Measurements from ENCODE around the gene RELCH.

Gene RELCH

DNA sequence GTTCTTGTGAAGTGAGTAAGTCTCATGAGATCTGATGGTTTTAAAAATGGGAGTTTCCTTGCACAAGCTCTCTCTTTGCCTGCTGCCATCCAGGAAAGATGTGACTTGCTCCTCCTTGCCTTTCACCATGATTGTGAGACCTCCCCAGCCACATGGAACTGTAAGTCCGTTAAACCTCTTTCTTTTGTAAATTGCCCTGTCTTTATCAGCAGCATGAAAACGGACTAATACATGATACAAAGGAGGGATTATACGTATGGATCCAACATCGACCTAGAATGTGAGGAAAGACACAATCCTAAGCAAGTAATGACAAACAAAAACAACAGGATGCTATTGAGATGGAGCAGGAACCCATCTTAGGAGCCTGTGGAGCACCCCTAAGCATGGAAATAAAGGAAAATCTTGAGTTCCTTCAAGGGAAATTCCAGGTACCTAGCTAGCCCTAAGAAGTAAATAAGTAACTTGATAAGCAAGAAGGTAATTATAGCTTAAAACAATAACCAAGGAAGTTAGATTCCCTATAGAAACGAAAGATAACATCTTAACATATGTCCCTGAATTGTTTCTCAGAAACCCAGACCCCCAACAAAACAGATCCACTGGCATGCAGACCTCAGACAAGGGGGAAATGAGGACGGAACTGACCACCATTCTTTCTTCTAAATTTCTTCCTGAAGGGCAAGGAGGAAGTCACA lies 136.6 kb downstream of the RELCH start:
- no peak for DNase-seq (ENCODE audit: extremely low read depth, low read depth)
- TF ChIP-seq, protein P1, sequence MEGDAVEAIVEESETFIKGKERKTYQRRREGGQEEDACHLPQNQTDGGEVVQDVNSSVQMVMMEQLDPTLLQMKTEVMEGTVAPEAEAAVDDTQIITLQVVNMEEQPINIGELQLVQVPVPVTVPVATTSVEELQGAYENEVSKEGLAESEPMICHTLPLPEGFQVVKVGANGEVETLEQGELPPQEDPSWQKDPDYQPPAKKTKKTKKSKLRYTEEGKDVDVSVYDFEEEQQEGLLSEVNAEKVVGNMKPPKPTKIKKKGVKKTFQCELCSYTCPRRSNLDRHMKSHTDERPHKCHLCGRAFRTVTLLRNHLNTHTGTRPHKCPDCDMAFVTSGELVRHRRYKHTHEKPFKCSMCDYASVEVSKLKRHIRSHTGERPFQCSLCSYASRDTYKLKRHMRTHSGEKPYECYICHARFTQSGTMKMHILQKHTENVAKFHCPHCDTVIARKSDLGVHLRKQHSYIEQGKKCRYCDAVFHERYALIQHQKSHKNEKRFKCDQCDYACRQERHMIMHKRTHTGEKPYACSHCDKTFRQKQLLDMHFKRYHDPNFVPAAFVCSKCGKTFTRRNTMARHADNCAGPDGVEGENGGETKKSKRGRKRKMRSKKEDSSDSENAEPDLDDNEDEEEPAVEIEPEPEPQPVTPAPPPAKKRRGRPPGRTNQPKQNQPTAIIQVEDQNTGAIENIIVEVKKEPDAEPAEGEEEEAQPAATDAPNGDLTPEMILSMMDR (IDR thresholded peaks at IDR 0.05; ENCODE audit: low read depth, low read length, missing control alignments): no peak
- no peak overlapping the region for H3K4me3 ChIP-seq (replicated peaks; ENCODE audit: low read depth, low read length)

DNA sequence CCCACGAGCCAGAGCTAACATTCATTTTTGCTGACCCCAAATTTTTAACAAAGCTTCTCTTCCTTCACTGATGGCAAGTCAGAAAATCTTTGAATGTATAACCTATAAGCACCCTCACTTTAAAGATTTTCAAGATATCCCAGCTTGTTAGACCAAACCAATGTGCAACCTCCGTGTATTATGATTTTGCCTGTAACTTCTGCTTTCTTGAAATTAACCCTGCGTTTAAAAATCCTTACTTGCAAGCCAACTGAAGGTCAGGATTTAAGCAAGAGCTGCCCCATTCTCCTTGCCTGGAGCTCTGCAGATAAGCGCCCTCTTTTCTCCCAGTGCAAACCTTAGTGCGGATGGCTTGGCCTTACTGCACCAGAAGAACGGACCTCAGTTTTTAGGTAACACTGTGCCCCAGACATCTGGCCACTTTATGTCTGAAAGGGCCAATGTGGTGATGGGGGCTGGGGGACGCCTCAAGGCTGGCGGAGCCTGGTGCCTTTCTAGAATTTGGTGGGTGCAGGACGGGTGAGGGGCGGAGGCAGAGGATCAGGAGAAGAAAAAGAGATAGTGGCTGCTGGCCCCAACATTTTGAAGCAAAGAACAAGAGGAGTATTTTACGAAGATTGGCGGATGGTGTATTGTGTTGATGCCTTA lies 137.2 kb downstream of the RELCH start:
- H3K4me3 ChIP-seq (replicated peaks; ENCODE audit: low read depth, low read length): no peak overlapping the region
- DNase-seq (ENCODE audit: extremely low read depth, low read depth): no peak
- TF ChIP-seq, protein P1 (IDR thresholded peaks at IDR 0.05; ENCODE audit: low read depth, low read length, missing control alignments): no peak

DNA sequence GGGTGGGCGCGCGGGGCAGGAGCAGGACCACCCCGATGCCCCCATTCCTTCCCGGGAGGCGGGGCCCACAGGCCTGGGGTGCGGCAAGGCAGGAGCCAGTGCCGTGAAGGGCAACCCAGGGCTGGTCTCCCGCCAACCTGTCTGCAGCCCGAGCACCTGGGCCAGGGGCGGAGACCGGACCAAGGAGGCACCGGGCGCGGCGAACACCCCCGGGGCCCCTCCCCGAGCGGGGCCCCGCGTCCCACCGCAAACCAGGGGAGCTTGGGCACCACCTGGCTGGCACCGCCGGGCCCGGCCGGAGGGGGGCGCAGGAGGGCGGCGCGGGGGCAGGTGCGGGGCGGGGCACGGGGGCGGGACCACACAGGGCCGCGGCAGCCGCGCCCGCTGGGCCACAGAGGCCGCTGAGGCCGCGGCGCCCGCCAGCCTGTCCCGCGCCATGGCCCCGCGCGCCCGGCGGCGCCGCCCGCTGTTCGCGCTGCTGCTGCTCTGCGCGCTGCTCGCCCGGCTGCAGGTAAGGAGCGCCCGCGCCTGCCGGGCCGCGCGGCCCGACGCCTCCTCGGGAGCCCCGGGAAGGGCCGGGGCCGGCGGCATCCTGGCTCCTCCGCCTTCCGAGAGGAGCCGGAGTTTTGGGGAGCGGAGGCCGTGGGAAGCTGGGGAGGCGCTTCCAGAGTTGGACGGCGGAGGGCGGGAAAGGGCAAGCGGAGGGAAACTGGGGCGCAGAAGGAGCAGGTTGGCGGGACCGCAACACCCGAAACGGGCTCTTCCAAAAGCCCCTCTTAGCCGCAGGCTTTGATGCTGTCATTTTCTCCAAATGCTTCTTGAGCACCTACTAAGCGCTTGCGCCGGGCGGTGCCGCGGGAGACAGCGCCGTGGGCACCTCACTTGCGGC lies 138.1 kb downstream of the RELCH start, which contains the start of gene TNFRSF11A:
Gene TNFRSF11A (plus strand): TSS at position 394 of the 889 bp plus-strand sequence. CDS start 43 bp downstream, at position 437.
- TF ChIP-seq, protein P1 (IDR thresholded peaks at IDR 0.05; ENCODE audit: low read depth, low read length, missing control alignments): peak; percentile 9
- no peak for DNase-seq (ENCODE audit: extremely low read depth, low read depth)
- H3K4me3 ChIP-seq (replicated peaks; ENCODE audit: low read depth, low read length): peak within 1 kb of the TSS; percentile 33

DNA sequence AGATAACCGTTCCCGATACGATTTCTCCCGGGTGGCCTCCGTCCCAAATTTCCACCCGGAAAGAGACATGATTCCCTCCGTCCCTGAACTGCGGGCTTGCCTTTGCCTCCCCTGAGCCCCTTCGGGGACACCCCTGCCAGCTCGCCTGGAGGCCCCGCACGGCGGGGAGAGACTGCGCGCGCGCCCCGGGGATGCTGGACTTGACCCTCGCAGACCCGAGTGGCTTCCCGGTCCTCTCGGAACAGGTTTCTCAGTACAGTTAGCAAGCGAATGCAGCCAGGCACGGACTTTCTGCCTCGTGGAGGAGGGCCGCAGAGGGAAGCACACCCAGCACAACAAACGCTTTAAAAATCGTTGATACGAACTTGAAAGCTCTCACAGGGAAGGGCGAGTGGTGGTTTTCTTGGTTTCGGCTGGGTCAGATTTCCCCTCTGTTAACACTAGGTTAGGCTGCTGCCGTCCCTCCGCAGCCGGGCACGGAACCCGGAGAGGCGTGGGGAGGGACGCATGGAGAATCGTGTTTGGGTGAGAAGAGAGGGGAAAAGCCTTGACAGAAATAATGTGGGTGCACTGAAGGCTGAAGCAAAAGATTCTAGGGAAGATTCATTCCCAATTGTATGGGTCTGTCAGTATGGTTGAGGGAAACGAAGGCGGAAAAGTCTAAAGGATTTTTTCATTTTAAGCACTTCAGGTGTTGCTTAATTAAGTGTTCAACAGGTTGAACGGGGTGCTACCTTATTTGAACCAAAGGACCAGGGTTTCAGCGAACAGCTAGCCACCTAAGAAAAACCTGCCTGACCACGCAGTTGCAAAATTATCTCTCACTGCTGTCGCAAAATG lies 139.0 kb downstream of the RELCH start:
- peak overlapping the region; percentile 33 for H3K4me3 ChIP-seq (replicated peaks; ENCODE audit: low read depth, low read length)
- DNase-seq (ENCODE audit: extremely low read depth, low read depth): no peak
- TF ChIP-seq, protein P1 (IDR thresholded peaks at IDR 0.05; ENCODE audit: low read depth, low read length, missing control alignments): no peak

DNA sequence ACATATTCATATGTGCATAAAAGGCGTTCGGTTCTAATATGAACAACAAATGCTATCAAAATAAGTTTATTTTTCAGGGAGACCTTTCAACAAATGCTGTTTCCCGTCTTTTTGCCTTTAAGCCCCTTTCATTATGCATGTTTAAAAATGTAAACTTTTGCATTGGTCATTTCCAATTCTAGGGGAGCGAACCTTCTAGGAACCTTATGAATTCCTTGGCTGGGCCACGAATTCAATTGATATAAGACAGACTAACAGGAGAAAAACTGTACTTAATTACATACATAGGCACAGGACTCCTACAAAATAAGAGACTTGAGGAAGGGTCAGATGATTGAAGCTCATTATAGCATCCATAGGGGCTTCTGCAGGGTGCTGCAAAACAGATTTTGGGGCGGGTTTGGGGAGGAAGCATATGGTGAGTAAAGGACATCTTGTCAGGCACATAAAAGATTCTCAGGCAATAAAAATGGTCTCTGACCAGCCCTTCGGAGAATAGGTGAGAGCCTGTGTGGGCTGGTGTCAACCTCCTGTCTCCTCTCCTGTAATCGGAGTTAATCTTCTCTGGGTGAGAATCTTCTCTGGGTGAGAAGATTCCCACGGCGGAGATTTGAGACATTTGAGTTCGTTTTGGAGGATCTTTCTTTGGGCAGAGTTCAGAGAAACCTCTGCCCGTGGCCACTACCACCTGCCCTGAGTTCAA lies 139.7 kb downstream of the RELCH start:
- no peak overlapping the region for H3K4me3 ChIP-seq (replicated peaks; ENCODE audit: low read depth, low read length)
- no peak for DNase-seq (ENCODE audit: extremely low read depth, low read depth)
- TF ChIP-seq, protein P1 (IDR thresholded peaks at IDR 0.05; ENCODE audit: low read depth, low read length, missing control alignments): no peak

Measured in HFF-Myc (cell line).